NK-92 (cell line): Measurements from ENCODE around the gene DNAJC7.

ENCODE experiments used
- DNase-seq: peaks from one replicate; lab custom pipeline; 2025; ENCODE audit not compliant: unreplicated experiment; lab: John Stamatoyannopoulos, UW

Gene DNAJC7, protein sequence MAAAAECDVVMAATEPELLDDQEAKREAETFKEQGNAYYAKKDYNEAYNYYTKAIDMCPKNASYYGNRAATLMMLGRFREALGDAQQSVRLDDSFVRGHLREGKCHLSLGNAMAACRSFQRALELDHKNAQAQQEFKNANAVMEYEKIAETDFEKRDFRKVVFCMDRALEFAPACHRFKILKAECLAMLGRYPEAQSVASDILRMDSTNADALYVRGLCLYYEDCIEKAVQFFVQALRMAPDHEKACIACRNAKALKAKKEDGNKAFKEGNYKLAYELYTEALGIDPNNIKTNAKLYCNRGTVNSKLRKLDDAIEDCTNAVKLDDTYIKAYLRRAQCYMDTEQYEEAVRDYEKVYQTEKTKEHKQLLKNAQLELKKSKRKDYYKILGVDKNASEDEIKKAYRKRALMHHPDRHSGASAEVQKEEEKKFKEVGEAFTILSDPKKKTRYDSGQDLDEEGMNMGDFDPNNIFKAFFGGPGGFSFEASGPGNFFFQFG

DNA sequence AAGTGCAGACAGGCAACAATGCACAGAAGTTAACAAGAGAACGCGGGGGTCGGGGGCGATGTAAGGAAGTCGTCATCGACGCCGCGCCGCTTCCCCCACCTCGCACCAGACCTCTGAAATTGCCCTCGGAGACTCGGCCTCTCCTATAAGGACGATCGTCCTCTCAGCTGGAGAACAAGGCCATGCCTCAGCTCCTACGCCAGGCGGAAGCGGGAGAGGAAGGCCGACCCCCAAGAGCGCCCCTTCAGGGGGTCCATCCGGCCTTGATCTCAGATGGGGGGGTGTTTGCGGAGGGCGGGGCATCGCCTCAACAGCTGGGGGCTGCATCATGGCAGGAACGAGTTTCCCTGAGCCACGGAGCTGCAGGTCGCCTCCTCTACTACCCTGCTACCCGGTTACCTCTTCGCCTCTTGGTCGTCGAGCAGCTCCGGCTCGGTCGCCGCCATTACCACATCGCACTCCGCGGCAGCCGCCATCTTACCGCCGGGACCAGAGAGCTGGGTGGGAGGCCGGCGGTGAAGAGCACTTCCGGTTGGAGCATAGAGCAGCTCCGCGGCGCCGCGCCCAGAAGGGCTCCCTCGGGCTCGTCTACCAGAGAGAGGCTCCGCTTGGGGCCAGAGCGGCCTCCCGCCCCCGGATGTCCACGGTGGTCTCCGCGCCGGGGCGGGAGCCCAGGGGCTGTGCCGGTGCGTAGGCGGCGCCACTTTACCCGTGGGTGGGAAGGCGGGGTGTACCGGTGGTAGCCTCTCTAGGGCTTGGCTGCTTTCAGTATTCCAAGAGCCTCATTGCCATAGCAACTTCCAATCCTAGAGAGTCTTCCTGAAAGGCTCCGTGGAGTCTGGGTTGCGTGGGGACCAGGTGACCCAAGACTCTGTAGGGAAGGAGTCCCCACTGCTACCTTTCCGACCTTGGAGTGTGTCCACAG is at the start of gene DNAJC7:
DNAJC7 (minus strand) TSS at position 499 of the 925 bp plus-strand sequence; CDS start at position 476, 23 bp downstream.
- no peak for DNase-seq

DNA sequence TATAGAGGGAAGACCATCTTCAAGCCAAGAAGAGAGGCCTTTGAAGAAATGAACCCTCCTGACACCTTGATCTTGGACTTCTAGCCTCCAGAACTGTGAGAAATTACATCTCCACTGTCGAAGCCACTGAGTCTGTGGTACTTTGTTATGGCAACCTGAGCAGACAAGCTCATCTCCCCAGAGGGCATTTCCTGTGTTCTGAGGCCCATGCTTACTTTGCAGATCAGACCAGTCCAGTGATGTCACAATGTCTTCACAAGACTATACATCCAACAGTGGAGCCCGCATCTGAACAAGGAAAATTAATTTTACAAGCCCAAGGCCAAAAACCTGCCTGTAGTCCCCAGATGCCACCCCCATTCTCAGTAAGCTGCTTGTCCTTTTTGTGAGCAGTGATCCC is 48.0 kb upstream of the DNAJC7 start:
- no peak for DNase-seq

DNA sequence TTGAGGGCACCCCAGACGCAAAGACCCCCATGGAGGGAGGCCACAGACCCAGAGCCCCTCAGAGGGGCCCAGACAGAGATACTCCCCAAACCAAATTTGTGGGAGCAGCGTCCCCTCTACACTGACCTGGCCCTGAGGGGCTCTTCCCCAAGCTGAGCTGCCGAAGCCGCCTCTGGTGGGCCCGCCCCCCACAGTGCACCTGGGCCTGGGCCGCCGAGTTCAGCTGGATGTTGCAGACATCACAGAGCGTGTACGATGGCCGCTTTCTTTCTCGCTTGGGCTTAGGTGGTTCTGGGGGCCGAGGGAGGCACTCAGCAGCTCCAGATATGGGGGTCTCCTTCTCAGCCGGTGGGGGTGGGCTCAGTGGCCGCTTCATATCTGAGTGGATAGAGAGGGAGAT is 45.4 kb upstream of the DNAJC7 start:
- no peak for DNase-seq

GRCh38 chr17:42061646-42062487 is 44.6 kb upstream of the DNAJC7 start:
- no peak for DNase-seq

DNA sequence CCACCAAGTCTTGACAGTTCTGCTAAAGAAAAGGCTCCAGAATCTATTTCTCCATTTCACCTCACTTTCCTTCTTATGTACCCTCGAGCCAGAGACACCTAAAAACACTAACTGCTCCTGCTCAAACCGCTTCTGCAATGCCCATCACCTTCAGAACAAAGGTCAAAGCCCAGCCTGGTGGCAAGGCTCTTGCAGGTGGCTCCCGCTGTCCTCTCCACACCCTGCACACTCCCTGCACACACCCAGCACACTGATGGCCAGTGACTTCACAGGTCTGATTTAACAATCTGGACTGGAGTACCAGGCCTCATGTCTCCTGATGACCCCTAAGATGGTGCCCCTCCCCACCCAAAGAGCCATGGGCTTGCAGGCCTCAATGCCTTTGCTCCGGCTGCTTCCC is 43.0 kb upstream of the DNAJC7 start:
- no peak for DNase-seq

DNA sequence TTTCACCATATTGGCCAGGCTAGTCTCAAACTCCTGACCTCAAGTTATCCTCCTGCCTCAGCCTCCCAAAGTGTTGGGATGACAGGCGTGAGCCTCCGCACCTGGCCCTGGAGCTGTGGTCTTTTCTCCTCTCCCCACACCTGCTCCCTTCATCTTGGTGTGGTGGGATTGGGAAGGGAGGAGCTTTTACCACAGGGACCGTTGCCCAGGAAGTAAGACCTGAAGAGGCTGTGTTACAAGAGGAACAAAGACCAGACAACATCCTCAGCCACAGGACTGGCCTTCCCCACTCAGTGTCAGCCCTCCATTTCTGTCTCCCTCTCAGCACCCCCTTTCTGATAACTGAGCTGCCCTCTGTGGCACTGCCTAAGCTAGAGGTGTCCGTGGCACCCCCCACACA is 42.6 kb upstream of the DNAJC7 start:
- DNase-seq, result no peak

GRCh38 chr17:42058063-42058462 is 40.8 kb upstream of the DNAJC7 start:
- no peak for DNase-seq

- no peak for DNase-seq
Observed at GRCh38 chr17:42056635-42057034, 39.4 kb upstream of the DNAJC7 start.

GRCh38 chr17:42055496-42055895 is 38.3 kb upstream of the DNAJC7 start:
- no peak for DNase-seq

GRCh38 chr17:42055027-42055426 is 37.8 kb upstream of the DNAJC7 start:
- no peak for DNase-seq

DNA sequence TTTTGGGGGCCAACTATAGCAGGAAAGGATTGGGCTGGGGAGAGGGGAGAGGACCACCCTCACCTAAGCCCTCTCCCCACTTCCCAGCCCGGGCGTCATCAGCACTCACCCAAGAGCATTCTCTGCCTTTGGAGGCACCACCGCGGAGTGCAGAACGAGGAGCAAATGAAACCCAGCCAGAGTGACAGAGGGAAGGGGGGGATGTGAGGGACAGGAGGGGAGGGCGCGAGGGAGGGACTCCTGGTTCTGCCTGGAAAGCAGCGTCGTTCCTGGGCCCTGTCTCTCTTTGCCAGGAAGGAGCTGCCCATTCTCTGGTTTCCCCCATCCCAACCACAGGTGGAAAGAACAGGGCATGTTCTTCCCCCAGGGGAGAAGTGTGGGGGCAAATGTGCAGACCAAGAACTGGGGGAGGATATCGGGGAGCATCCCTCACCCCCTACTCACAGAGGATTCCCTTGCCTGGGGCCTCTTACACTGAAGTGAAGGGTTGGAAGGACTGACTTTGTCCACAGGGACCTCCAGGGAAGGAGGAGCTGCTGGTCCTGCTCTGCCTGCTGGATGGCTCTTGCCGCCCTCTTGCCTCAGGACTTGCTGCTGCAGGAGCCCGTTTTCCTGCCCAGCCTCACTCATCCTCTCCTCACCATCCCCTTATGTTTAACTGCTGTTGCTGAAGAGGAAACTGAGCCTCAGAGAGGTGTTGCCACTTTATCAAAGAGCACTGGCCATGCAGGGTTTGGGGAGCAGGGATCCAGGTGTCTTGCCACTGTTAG is 36.7 kb upstream of the DNAJC7 start:
- no peak for DNase-seq

GRCh38 chr17:42052346-42052877 is 35.2 kb upstream of the DNAJC7 start:
- DNase-seq, result no peak

GRCh38 chr17:42051645-42052044 is 34.4 kb upstream of the DNAJC7 start:
- no peak for DNase-seq

DNA sequence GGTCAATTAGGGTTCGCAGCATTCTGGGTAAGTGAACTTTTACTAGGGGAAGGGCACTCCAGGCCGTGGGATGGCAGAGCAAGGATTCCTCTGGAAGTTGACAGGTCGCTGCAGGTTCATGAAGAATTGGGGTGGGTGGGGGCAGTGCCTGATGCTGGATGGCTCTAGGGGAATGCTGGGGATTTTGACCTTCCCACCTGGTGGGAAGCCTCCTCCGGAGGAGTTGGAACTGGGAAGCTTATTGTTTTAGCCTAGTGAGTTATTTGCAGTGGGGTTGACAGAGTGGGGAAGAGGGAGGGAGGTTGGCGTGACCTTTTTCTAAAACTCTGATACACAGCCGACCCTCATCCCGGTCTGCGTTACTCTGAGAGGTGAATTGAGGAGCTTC is 33.8 kb upstream of the DNAJC7 start:
- DNase-seq, result no peak

DNA sequence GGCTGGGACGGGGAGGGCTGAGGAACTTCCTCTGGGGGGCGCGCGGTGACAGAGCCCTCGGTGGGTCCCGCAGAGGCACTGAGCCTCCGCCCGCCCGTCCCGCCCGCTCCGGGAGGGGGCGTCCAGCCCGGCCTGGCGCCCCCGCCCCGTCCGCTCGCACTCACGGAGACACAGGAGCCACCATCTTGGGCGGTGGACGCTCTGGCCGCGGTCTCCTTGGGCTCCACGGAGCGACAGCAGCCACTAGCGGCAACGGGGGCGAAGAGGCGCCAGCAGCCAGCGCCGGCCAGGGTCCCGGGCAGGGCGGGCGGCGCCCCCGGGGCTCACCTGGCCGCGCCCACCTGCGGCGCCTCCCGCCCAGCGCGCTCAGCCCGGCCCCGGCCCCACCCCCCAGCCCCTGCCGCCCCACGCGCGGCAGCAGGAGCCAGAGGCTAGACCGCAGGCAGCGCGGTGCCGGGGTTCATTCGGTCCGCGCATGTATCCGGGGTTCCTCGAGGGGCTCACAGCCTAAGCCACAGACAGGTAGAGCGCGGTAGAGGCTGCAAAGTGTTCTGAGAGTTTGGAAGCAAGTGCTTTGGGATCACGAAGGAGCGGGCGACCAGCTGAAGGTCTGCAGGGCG is 33.3 kb upstream of the DNAJC7 start, which contains the start of gene C17orf113:
C17orf113 (minus strand) TSS at position 209 of the 620 bp plus-strand sequence. CDS start 7,225 bp downstream, outside the sequence.
- DNase-seq, result no peak

DNA sequence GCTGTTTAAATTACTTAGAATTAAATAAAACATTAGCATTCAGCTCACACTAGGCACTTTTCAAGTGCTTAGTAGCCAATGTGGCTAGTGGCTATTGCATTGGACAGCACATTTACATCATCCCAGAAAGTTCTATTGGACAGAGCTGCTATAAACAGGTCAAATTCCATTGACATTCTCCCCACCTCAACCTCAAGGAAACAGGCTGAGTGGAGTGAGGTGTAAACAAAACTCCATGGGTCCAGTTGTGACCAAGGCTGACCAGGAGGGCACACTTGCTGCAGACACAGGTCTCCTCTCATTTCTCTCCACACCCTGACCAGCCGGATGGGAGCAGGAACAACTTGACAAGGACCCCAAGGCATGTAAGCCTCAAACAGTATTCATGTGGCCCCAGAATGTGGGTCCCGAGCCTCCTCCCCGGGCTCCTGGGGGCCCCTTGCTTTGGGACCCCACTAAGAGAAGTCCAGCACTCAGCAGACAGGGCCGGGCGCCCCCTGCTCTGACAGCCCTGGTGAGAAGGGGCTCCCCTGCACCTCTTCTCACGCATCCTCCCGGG is 32.7 kb upstream of the DNAJC7 start:
- DNase-seq, result no peak

DNA sequence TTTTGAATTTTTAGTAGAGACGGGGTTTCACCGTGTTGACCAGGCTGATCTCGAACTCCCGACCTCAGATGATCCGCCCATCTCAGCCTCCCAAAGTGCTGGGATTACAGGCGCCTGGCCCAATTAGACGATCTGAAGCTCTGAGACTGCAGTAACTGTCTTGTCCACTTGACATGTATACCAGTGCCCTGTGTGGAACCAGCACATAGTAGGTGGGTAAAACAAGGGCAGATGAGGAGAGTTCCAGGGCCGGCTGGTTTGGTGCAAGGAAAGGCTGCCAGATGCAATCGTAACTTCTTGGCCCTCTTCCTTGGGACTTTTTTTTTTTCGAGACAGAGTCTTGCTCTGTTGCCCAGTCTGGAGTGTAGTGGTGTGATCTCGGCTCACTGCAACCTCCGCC is 30.1 kb upstream of the DNAJC7 start:
- DNase-seq, result no peak

GRCh38 chr17:42045719-42046118 is 28.5 kb upstream of the DNAJC7 start:
- DNase-seq, result no peak
